Activated B cell treated with CpG ODN at 0.5 μM for 24 hours (primary cell): Measurements from ENCODE around the gene PIP5K1B. TPM values are rescaled to one million over a fixed set of nuclear protein-coding genes. Genes with fewer than 3 reads are reported as not detected.

Experiments used
- ATAC-seq: fragments of 200-7000 bp; cut with Tn5 transposase; one replicate; pipeline ENCODE4 v1.10.0; 2021; ENCODE audit warnings: low read depth, mild to moderate bottlenecking, moderate library complexity
- CTCF ChIA-PET: fragments of 350-600 bp; sonication (Branson Sonifier 250); formaldehyde crosslinking; loops from one replicate; lab custom pipeline; 2021; ENCODE audit warnings: antibody characterized with exemption; lab: Charles Lee
- POLR2A ChIA-PET: fragments of 350-600 bp; sonication (Branson Sonifier 250); formaldehyde crosslinking; loops from one replicate; lab custom pipeline; 2021; ENCODE audit warnings: antibody characterized with exemption; lab: Charles Lee
- DNase-seq: peaks from one replicate; pipeline ENCODE4 v3.0.0; 2022
- H3K27ac Mint-ChIP-seq: one replicate; pipeline ENCODE4 v1.8.0; 2020; ENCODE audit warnings: mixed read lengths
- H3K27me3 Mint-ChIP-seq: one replicate; pipeline ENCODE4 v1.8.0; 2021; ENCODE audit warnings: mixed read lengths
- H3K36me3 Mint-ChIP-seq: one replicate; pipeline ENCODE4 v1.8.0; 2021; ENCODE audit warnings: low read depth, mixed read lengths
- H3K4me1 Mint-ChIP-seq: one replicate; pipeline ENCODE4 v1.8.0; 2021; ENCODE audit warnings: mixed read lengths
- H3K4me3 Mint-ChIP-seq: one replicate; pipeline ENCODE4 v1.8.0; 2020; ENCODE audit warnings: mild to moderate bottlenecking, mixed read lengths
- H3K9me3 Mint-ChIP-seq: one replicate; pipeline ENCODE4 v1.8.0; 2020; ENCODE audit warnings: mixed read lengths
- CTCF ChIP-seq: fragments of 200-600 bp; IDR thresholded peaks from one replicate; pipeline ENCODE4 v1.8.0; 2022; ENCODE audit warnings: antibody characterized with exemption, mild to moderate bottlenecking
- intact Hi-C: fragments of 100-400 bp; cut with micrococcal nuclease; formaldehyde crosslinking; loops from one replicate; pipeline ENCODE4 v1.15.1; 2024
- total RNA-seq: library from RNA; stranded (reverse); gene quantifications from 2 replicates; pipeline ENCODE4 v1.2.3, GENCODE V29; 2022

PIP5K1B gene
- total RNA-seq, 1 donor from 2014 or later, result 22.0 TPM

- ChIA-PET CTCF (no interaction called here), POLR2A (no interaction called here)
- ATAC-seq (no peak), DNase-seq (no peak)
- intact Hi-C loops, result no loop called here
- Mint-ChIP-seq H3K4me3 (no peak overlapping the region), H3K27ac (no peak overlapping the region), H3K4me1 (no peaks in the 10 kb centered on the region), H3K27me3 (no peaks in the 10 kb centered on the region), H3K9me3 (no peaks in the 10 kb centered on the region), H3K36me3 (peaks cover 52% of the 10 kb centered on the region)
- TF ChIP-seq CTCF, result no peak
These were observed 172.2 kb downstream of the PIP5K1B start for GRCh38 chr9:68877219-68877618.

DNA sequence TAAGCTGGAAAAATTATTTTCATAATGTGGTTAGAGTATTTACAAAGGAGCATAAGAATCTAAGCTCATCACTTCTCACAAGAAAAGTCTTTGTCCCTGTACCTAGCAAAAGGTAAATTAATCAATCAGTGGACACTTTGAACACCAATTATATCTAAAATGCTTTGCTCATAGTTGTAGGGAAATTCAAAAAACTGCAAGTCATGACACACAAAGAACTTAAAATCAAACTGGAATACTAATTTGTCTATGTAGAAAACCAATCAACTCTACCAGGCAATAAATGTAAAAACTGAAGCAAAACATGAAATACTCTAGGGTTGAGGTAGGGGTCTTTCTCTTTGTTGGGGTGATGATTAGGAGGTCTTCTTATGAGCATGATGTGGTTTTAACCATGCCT lies 173.4 kb downstream of the PIP5K1B start:
- Mint-ChIP-seq H3K4me3 (no peak overlapping the region), H3K4me1 (no peaks in the 10 kb centered on the region), H3K27me3 (no peaks in the 10 kb centered on the region), H3K27ac (no peak overlapping the region), H3K9me3 (no peaks in the 10 kb centered on the region), H3K36me3 (peaks cover 53% of the 10 kb centered on the region)
- ChIA-PET POLR2A (no interaction called here), CTCF (no interaction called here)
- DNase-seq, result no peak
- no peak for TF ChIP-seq CTCF
- ATAC-seq, result no peak
- intact Hi-C loops, result no loop called here

DNA sequence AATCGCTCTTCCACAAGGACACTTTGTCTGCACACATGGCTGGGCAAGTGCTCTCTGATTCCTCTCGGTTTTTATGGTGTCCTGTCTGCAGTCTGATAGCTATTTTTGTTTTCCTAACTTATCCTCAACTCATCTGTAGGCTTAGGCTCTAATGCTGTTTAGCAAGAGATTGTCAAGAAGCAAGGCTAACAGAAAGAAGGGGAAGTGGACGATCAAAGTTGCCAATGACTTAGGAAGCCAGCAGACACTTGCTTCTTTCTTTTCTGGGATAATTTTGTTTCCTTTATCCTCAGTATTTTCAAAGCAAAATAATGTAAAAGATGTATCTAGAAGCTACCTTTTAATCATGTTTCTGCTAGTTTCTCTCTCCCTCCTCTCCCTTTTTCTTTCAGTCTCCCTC lies 178.2 kb downstream of the PIP5K1B start:
- no peaks in the 10 kb centered on the region for H3K9me3 Mint-ChIP-seq
- intact Hi-C loops, result no loop called here
- no peak overlapping the region for H3K27ac Mint-ChIP-seq
- H3K36me3 Mint-ChIP-seq, result peaks cover 50% of the 10 kb centered on the region
- no peaks in the 10 kb centered on the region for H3K27me3 Mint-ChIP-seq
- ATAC-seq (no peak), DNase-seq (no peak)
- TF ChIP-seq CTCF, result no peak
- no peak overlapping the region for H3K4me3 Mint-ChIP-seq
- POLR2A ChIA-PET, result no interaction called here
- H3K4me1 Mint-ChIP-seq, result peaks cover 7% of the 10 kb centered on the region
- CTCF ChIA-PET, result no interaction called here

- Mint-ChIP-seq H3K9me3 (no peaks in the 10 kb centered on the region), H3K27me3 (no peaks in the 10 kb centered on the region), H3K4me1 (peaks cover 7% of the 10 kb centered on the region), H3K36me3 (peaks cover 48% of the 10 kb centered on the region), H3K27ac (no peak overlapping the region), H3K4me3 (no peak overlapping the region)
- no peak for TF ChIP-seq CTCF
- POLR2A ChIA-PET, result no interaction called here
- intact Hi-C loops, result no loop called here
- ATAC-seq (no peak), DNase-seq (no peak)
- CTCF ChIA-PET, result no interaction called here
These were observed 182.2 kb downstream of the PIP5K1B start for GRCh38 chr9:68887232-68887631.

DNA sequence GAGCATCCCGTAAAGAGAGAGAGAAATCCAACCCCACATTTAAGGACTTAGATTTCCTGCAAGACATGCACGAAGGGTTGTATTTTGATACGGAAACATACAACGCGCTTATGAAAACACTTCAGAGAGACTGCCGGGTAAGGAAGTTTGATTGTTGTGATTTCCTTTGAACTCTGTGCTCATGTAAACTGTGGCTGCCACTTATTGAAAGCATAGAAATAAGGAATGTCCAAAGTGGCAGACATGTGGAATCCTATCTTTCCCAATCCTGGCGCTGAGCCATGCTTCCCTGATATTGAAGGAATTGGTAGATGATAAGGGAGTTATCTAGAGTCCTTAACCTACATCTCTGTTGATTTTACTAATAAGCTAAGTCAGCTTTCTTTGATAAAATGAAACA lies 189.5 kb downstream of the PIP5K1B start:
- ChIA-PET POLR2A (no interaction called here), CTCF (no interaction called here)

More for the DNA sequence above, 189.5 kb downstream of the PIP5K1B start:
- Mint-ChIP-seq H3K9me3 (no peaks in the 10 kb centered on the region), H3K27ac (peak overlapping the region; percentile 84), H3K4me3 (peak overlapping the region; percentile 6), H3K36me3 (peaks cover 43% of the 10 kb centered on the region), H3K27me3 (no peaks in the 10 kb centered on the region), H3K4me1 (peaks cover 52% of the 10 kb centered on the region)
- intact Hi-C loops, result loop anchor here (10.0 kb wide), 2 partner anchors 50 to 100 kb away; no protein-coding TSS in a partner anchor
- no peak for TF ChIP-seq CTCF
- DNase-seq (no peak), ATAC-seq (no peak)
